Measurements from ENCODE around the gene RAB3B. TPM values are rescaled to one million over a fixed set of nuclear protein-coding genes. Genes with fewer than 3 reads are reported as not detected.

The RAB3B gene
- total RNA-seq, 1 donor from 2014 or later, result 15.6 TPM

DNA sequence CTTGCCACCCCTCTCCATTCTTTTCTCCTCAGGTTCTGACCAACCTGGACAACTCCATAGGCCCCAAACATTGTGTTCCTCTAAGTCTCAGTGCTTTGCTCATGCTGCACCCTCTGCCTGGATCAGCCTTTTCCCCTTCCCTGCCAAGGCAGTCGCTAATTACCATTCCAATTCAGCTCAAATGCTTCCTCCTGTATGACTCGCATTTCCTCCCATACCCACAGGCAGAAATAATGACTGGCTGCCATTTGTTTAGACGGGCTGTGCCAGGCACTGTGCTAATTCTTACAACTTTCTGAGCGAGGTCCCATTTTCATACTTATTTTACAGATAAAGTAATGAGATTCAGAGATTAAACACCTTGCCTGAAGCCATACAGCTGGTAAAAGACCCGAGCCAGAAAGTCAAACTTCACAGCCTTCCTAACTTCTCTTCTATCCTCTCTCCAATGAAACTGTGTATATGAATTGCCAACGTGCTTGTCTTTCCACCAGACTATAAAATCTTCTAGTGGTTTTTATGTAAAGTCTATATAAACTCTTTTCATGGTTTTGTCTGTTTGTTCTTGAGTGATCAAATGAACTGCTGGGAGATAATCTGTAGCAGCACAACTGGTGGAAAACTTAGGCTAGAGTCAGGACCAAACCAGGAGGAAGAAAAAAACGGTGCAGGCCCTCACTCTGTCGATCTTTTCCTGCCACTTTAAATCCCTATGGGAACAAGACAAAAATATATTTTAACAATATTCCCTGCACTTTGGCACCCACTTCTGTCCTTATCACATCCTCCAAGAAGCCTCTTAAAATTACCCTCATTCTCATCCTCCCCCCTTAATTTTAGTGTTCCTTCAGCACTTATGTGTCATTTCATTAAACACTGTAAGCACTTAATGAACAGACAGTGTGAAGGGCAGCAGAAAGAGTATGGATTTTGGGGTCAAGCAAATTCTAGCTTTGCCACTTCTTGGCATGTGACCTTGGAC, 33.7 kb downstream of the RAB3B start:
- DNase-seq (ENCODE audit: low read depth), result peak; percentile 54

DNA sequence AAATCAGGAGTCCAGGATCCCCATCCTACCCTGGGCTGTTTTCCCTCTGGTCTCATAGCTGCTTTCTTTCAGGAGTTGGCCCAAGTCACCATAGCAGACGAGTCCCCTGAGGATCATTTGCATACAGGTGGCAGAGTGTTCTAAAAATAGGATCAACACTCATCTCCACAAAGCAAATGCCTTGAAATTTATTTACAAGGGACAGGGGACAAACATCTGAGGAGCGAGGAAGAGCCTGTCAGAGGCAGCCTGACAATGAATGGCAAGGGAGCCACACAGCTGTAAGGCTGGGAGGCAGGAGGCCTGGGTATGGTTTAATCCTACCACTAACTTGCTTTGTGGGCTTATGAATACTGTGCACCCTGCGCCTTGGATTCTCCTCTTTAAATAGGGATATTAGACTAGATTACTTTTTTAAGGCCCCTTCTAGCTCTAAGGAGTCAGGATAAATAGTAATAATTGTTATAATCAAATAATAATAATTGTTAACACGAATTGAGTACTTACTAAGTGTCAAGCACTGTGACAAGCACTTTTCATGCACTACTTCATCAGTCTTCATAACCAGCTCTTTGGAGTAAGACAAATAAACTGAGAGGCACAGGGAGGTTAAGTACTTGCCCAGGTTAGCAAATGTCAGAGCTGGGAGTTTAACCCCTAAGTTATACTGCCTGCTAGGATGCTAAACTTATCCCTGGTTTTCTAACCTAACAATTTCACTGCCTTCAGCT, 34.5 kb downstream of the RAB3B start:
- DNase-seq (ENCODE audit: low read depth), result no peak

DNA sequence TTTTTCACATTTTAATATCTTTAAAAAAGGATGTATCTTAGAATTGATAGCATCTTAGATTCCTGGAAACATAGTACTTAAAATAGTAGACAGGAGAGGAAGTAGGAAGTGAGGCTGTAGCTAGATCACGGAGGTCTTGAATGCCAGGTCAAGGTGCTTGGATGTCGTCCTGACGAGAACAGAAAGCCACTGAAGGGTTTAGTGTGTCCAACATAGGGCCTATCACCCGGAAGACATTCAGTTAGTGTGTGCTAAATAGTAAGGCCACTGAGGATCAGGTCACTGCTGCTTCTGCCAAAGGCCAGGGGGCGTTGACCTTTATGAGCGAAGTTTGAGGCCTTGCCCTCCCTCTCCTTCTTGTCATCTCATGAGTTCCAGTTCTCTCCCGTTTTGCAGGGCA, 35.7 kb downstream of the RAB3B start:
- DNase-seq (ENCODE audit: low read depth), result no peak

DNA sequence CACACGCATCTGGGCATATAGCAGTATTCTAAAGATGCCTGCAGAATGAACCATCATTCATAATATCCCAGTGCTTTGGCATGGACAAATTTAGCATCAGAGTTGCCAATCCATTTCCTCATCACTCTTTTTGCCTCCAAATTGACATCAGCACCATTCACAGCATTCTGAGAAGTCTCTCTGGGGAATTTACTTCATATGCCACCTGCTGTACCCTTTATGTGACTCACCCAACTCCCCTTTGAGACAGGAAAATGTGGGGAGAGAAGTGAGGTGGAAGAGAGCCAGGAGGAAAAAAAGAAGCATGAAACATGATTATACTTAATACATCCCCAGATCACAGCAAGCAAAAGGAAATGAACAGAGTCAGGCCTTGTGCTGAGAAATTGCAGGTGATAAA, 37.4 kb downstream of the RAB3B start:
- DNase-seq (ENCODE audit: low read depth), result no peak

DNA sequence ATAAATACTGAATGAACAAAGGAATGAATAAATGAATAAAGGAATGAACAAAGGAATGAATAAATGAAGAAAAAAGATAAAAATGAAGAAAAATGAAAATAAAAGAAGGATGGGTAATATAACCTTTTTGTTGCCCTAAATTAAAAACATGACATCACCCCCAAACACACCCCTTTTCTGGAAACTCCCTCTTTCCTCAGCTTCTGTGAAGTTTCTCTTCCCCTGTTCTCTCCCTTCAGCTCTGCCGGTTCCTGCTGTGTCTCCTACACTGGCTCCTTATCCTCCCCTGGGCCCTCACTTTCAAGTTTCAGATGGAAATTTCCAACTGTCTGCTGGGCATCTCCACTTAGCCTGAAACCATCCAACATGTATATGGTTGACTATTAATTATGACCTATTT, 37.9 kb downstream of the RAB3B start:
- DNase-seq (ENCODE audit: low read depth), result no peak

DNA sequence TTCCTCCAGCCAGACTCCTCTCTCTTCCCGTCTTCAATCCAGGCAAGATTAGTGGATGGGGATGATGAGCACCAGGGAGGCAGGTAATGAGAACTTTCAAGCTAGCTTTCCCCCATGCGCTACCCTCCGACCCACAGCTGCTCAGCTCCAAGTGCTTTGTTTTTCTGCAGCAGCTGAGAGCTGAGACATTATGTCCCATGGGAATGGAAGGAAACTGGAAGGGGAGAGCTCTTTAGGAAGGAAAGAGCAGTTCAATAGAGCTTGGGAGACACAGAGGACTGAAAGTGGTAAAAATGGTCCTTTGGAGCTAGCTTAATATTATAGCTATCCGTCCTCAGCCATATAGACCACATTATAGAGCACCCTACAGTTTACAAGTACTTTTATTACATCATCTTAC, 39.8 kb downstream of the RAB3B start:
- DNase-seq (ENCODE audit: low read depth), result no peak

DNA sequence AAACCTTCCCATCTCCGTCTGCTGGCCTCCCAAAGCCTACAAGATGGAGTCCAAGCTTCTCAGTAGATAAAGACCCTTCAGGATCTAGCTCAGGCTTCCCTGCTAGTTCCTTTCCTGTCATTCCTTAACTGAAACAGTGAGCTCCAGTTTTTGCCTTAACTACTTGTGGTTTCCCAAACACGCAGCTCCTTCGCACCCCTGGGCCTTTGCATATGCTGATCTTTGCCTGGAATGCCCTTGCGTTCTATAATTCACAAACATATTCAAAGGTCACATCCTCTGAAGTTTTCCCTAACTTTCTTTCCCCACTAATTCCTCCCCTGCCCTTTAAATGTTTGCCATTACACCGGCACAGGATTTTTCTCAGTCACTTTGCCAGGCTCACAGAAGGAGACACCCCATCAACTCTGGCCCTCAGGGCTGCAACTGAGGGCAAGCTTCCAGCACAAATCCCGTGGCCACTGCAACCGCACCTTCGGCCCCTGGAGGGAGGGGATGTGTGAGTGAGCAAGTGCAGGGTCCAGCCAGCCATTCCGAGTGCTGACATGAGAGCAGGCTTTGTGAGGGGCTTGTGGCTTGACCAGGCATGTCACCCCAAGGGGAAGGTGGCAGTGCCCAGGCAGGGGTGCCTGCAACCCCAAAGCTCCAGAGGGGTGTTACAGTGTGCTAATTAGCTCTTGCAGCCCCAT, 41.3 kb downstream of the RAB3B start:
- DNase-seq (ENCODE audit: low read depth), result no peak

DNA sequence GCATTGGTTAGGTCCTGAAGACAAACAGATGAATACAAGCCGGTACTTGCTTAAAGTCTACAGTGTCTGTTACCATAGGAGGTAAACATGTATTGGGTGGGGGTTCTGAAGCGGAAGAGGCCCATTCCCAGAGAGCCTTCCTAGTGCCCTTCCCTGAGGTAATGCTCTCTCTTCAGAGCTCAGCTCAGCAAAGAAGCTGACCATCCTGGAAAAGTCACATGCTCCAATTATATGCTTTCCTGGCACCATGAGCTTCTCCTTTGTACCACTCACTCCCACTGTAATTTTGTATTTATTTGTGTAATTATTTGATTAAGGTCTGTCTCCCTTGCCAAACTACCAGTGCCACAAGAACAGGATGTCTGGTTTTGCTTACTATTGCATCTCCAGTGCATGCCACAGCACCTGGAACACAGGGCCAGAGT, 42.0 kb downstream of the RAB3B start:
- DNase-seq (ENCODE audit: low read depth), result no peak

DNA sequence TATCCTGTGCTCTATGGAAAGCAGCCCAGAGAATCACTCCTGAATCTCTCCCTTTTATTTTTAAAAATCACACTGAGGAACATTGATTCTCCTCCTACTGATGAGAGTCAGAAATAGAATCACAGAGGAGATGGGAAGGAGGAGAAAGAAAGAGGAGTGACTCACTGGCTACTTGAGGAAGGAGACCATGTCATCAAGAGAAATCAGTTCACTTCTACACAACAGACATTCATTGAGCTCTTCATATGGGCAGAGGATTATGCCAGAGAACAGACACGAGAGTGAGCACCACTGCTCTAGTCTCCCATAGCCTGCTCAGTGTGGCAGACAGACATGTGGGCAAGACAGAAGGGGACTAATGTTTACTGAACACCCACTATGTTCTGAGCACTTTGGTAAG, 44.2 kb downstream of the RAB3B start:
- no peak for DNase-seq (ENCODE audit: low read depth)

DNA sequence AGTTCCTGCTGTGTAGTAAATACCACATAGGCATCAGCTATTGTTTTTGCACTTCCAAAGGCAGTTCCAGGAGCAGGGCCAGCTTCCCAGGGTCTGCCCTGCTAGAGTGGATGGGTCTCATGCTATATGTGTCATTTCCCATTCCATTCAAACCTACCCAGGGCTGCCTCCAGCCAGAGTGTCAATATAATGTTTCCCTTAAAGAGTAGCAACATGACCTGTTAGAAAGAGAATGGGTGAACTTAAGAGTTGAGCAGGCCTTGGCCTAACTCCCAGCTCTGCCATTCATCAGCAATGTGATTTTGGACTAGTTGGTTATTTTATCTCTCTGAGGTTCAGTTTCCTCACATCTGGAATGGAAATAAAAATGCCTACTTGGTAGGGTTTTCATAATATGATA, 44.9 kb downstream of the RAB3B start:
- no peak for DNase-seq (ENCODE audit: low read depth)

DNA sequence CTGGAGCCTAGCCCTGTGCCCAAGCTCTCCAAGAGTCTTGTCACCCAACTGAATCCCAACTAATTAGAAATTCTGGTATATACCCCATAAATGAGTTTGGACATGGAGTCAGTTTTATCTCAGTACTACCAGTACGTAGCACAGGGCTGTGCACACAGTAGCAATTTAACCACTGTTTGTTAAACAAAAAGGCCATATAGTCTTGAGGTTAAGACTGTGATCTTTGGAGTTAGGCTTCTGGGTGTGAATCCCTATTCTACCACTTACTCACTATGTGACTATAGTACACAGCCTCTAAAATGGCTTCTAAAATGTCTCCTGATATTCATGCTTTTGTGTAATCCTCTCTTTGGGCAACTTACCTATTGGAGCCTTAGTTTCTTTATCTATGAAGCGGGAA, 48.2 kb downstream of the RAB3B start:
- no peak for DNase-seq (ENCODE audit: low read depth)

DNA sequence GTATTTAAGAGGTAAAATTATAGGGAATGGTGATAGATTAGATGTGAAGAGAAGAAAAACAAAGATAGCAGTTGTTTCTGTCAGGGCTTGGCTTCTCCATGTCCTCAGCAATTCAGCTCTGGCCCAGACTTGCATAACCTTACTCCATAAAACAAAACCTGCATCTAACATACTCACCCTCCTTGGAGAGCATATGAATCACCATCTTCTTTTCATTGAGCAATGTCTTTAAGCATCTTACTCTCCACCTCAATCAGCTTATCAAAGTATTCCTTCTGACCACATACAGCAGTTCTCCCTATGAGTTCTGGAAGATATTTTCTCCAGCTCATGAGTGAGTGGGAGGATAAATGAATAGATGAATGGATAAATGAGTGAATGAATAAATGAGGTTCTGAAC, 49.0 kb downstream of the RAB3B start:
- DNase-seq (ENCODE audit: low read depth), result no peak

DNA sequence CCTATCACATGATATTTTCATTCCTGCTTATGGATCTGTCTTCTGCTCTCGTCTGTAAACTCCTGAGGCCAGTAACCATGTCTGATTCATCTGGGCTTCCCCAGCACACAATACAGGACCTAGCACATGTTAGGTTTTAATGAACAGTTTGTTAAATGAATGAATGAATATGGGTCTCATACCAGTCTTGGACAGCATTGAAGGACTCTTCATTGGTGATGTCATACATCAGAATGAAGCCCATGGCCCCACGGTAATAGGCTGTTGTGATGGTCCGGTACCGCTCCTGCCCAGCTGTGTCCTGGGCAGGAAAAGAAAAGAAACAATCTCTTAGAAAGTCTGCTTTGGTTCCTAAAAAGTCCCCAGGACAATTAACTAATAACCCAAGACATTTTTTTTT, 53.4 kb downstream of the RAB3B start:
- DNase-seq (ENCODE audit: low read depth), result no peak

DNA sequence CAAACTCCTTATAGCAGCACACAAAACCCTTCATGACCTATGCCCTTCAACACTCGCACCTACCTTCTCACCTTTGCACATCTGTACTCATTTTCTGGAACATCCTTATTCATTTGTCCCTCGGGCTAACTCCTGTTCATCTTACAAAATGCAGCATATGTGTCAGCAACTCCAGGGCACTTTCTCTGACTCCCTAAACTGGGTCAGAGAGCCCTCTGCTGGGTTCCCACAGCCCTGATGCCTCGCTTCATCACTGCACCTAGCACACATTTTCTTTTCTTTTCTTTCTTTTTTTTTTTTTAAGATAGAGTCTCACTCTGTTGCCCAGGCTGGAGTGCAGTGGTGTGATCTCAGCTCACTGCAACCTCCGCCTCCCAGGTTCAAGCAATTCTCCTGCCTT, 54.0 kb downstream of the RAB3B start:
- DNase-seq (ENCODE audit: low read depth), result no peak

DNA sequence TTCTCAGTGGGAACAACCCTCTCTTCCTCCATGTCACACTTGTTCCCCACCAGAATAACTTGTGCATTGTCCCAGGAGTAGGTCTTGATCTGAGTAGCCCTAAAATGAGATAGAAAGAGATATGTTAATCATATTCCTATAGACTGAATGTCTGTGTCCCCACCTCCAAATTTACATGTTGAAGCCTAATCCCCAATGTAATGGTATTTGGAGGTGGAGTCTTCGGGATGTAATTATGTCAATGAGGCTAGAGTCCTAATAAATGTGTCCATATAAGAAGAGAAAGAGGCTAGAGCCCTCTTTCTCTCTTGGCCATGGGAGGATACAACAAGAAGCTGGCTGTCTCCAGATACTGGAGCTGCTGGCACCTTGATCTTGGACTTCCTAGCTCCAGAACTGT, 57.2 kb downstream of the RAB3B start:
- no peak for DNase-seq (ENCODE audit: low read depth)

DNA sequence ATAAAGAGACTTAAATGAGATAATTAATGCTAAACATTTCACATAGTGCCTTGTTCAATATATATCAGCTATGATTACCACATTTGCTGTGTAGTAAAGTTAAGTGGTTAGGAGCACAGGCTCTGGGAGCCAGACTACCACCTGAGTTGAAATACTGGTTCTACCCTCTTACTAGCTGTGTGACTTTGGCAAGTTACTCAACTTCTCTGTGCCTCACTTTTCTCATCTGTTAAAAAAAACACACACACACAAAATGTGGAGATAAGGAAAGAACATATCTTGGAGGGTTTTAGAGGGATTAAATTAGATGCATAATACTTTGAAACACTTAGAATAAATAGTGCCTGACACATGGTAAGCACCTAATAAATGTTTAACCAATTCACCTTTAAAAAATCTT, 60.2 kb downstream of the RAB3B start:
- no peak for DNase-seq (ENCODE audit: low read depth)

DNA sequence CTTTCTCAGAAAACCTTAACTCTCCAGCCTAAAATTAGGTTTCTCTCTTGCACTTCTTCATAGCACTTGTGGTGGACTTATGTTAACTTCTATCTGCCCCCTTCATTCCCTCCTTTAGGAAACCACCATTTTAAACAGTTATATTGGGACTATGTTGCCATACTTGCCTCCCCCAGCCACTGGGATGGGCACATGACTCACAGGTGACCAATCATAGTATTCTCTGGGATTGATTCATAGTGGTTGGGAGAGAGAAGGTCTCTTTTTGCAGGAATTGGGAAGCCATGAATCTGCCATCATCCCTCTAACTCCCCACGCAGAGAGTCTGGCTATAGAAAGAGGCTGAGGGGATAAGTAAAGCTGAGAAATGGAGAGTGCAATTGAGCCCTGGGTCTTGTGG, 61.6 kb downstream of the RAB3B start:
- no peak for DNase-seq (ENCODE audit: low read depth)

DNA sequence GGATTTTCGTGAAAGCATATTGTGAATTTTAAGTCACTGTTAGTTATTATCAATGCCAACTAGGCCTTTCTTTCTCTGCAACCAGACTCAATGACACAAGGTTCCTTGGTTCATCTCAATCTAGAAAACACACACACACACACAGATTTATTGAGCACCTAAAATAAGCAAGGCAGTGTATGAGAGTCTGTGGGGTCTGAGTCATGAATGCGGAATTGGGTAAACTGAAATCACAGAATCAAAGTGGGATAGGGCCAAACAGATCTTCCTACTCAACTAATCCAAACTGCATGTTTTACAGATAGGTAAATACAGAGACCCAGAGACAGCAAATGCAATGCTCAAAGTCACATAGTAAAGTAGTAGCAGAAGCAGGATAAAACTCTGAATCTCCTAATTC, 63.5 kb downstream of the RAB3B start:
- DNase-seq (ENCODE audit: low read depth), result no peak

DNA sequence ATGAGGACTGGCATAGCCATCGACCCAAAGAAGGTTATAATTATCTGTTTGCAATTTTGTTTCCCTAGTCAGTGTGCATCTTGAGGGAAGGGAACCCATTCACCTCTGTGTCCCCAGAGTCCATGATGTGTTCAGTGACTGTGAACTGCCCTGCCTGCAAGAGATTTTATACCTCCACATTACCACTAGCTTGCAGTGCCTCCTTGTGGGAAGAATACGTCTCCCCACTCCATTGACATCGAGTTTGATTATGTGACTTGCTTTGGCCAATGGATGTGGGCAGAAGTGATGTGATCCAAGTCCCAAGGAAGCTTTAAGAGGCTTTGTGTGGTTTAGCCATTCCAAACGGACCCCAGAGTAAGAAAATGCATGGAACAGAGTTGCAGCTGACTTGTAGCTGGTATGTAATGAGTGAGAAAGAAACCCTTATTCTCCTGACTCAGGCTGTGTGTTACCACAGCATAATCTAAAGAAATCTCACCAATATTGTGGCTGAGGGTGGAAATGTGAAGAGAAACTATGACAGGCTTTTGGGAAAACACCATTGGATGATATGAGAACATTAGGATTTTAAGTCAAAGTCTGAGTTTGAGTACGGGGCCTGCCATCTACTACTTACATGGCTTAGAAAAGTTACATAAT, 64.2 kb downstream of the RAB3B start:
- DNase-seq (ENCODE audit: low read depth), result peak; percentile 36

DNA sequence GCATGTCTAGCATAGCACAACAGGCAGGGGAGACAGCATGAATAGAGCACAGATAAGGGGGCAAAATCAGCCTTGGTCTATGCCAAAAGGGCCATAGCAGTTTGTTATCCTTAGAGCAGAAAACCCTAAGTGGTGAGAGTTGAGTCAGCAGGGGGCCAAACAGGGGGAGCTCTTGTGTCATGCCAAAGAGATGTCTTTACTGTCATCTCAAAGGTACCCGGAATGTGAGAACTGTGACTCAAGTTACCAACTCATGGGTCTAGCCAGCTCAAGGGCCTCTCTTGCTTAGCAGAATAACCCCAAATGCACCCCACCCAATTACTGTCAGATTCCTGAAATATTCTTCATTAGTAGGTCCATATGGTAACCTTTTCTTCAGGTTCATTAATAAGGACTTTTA, 66.0 kb downstream of the RAB3B start:
- no peak for DNase-seq (ENCODE audit: low read depth)

DNA sequence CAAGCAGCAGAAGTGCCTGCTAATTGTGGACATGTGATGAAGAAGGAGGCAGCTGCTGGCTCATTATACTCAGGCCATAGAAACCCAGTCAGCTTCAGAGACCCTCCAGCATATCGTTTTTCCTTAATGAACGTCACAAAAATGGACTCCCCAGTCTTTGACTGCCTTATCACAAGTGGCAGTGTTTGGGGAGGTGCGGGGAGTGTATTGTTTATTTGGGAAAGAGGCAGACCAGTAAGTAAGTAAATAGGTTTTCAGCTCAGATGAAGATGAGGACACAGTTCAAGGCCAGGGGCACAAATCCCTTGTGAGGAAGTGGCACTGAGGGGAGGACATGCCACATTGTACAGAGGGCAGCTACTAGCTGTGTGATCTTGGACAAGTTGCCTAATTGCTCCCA, 68.5 kb downstream of the RAB3B start:
- DNase-seq (ENCODE audit: low read depth), result no peak

DNA sequence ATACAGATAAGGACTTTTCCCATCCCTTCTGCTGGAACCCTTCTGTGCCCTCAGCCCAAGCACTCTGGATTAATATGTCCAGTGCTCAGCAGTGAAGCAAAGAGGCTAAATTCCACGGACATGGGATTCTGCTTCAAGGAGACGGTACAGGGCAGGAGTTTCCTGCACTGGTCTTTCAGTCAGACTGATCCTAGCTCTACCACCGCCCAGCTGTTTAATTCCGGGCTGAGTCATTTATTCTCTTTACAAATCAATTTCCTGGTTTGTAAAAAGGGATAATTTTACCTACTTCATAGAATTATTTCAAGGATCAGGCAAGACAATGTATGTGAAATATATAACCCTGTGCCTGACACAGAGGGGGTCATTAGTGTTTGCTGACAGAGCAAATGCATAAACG, 70.4 kb downstream of the RAB3B start:
- DNase-seq (ENCODE audit: low read depth), result no peak

All from renal cortical epithelial cell (primary cell).